Hypothalamus (tissue), 51 donors: ENCODE measurements around the gene DAB1.

Experiments used
- DNase-seq, 51 donors: peaks; one replicate each; lab custom pipeline; 2025; lab: John Stamatoyannopoulos, UW

Gene DAB1

GRCh38 chr1:57058652-57059501 is 365.0 kb downstream of the DAB1 start:
- DNase-seq, result no peak

- DNase-seq, result no peak
These were observed 375.0 kb downstream of the DAB1 start for GRCh38 chr1:57048856-57049255.

- DNase-seq, result no peak
These were observed 377.4 kb downstream of the DAB1 start for GRCh38 chr1:57046462-57046861.

- DNase-seq, result no peak
These were observed 382.0 kb downstream of the DAB1 start for GRCh38 chr1:57041901-57042300.

- DNase-seq, result no peak
These were observed 383.0 kb downstream of the DAB1 start for GRCh38 chr1:57040811-57041210.

- DNase-seq, result no peak
These were observed 386.9 kb downstream of the DAB1 start for GRCh38 chr1:57036641-57037579.

- no peak for DNase-seq
These were observed 389.1 kb downstream of the DAB1 start for GRCh38 chr1:57034713-57035112.

GRCh38 chr1:57033222-57034001 is 390.4 kb downstream of the DAB1 start:
- DNase-seq, result no peak

GRCh38 chr1:57026624-57027354 is 397.1 kb downstream of the DAB1 start:
- DNase-seq, result no peak

GRCh38 chr1:57024855-57025254 is 399.0 kb downstream of the DAB1 start:
- DNase-seq, result peak in 42 of 51 donors; percentile 2 to 79 (median 43)

- DNase-seq, result no peak
These were observed 399.4 kb downstream of the DAB1 start for GRCh38 chr1:57024428-57024827.

GRCh38 chr1:57020216-57020615 is 403.6 kb downstream of the DAB1 start:
- DNase-seq, result no peak

- no peak for DNase-seq
These were observed 404.5 kb downstream of the DAB1 start for GRCh38 chr1:57019236-57019839.

- no peak for DNase-seq
These were observed 405.7 kb downstream of the DAB1 start for GRCh38 chr1:57018119-57018518.

GRCh38 chr1:57017717-57018116 is 406.1 kb downstream of the DAB1 start:
- DNase-seq, result peak in 1 of 51 donors; percentile 4

- DNase-seq, result peak in 3 of 51 donors; percentile 3 to 15 (median 5)
These were observed 406.7 kb downstream of the DAB1 start for GRCh38 chr1:57017200-57017599.

- no peak for DNase-seq
These were observed 408.8 kb downstream of the DAB1 start for GRCh38 chr1:57015071-57015470.

GRCh38 chr1:57013522-57013921 is 410.3 kb downstream of the DAB1 start:
- no peak for DNase-seq

- DNase-seq, result no peak
These were observed 411.5 kb downstream of the DAB1 start for GRCh38 chr1:57012315-57012714.

GRCh38 chr1:57010511-57010910 is 413.3 kb downstream of the DAB1 start:
- no peak for DNase-seq
